C4-2B (cell line): ENCODE data around the gene AIPL1.

Experiments used
- CTCF ChIP-seq: fragments of 450-650 bp; conservative IDR thresholded peaks from 2 replicates; pipeline ENCODE4 v1.5.1; 2017; ENCODE audit warnings: mild to moderate bottlenecking
- ZFX ChIP-seq: fragments of 450-650 bp; IDR thresholded peaks from 2 replicates; pipeline ENCODE4 v1.6.1; 2017

GRCh38 chr17:6435051-6435450 lies at the start of gene AIPL1:
- no peak for TF ChIP-seq CTCF
- no peak for TF ChIP-seq ZFX
